Lower leg skin (tissue), 4 donors: ENCODE data around the gene PRKCQ. TPM values are rescaled to one million over a fixed set of nuclear protein-coding genes. Genes with fewer than 3 reads are reported as not detected.

Source experiments
- DNase-seq, 2 donors: peaks; one replicate each; pipeline ENCODE4 v3.0.0-alpha.2; 2019; ENCODE audit warnings: low spot score in 2 of 2
- H3K4me3 ChIP-seq: fragments of 200-600 bp; sonication (generic); 2 replicates; pipeline ENCODE4 v1.5.1; 2017; ENCODE audit warnings: mild to moderate bottlenecking, low read depth; ENCODE audit not compliant: poor library complexity, severe bottlenecking
- CTCF ChIP-seq, 3 donors: fragments of 450-650 bp; IDR thresholded peaks; one replicate each; pipeline ENCODE4 v1.5.1; 2016; ENCODE audit warnings: antibody characterized with exemption in 3 of 3, mild to moderate bottlenecking in 3 of 3, moderate library complexity in 2 of 3
- POLR2A ChIP-seq, 2 donors: fragments of 450-650 bp; IDR thresholded peaks; one replicate each; pipeline ENCODE4 v1.6.1; 2016 to 2017; ENCODE audit warnings: antibody characterized with exemption in 2 of 2, mild to moderate bottlenecking in 1 of 2, moderate library complexity in 1 of 2
- WGBS, 2 donors: methylation state at CpG; one replicate each; pipeline ENCODE4 v1.1.5; 2018; 5-methylcytosine and 5-hydroxymethylcytosine counted together
- intact Hi-C: fragments of 100-400 bp; cut with DNase I; formaldehyde crosslinking; loops from one replicate; pipeline ENCODE4 v1.15.0; 2023; ENCODE audit warnings: low total_unique reads
- total RNA-seq, 4 donors: library from RNA; depleted of rRNA; stranded (reverse); fragments of >200 nt; gene quantifications; one replicate each; pipeline ENCODE4 v1.1.0, GENCODE V29; 2016

Gene PRKCQ
- total RNA-seq, 4 donors from 2014 or later = 0.06 to 0.17 TPM; not detected in 2

DNA sequence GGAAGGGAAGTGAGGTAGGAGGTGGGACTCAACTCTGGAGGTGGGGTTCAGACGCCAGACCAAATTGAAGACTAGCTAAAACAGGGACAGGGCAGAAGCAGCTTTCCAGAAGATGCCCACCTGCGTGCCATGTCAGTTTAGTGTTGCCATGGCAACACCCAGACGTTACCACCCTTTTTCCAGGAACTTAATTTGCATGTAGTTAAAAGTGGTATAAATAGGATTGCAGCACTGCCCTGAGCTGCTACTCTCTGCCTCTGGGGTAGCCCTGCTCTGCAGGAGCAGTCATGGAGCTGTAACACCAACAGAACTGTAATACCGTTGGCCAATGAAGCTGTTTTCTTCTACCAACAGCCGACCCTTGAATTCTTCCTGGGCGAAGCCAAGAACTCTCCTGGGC is 93.8 kb downstream of the PRKCQ start:
- intact Hi-C loops = no loop called here
- DNase-seq = no peak
- H3K4me3 ChIP-seq = no peak overlapping the region
- WGBS, 2 donors = 69 to 84% methylated on average over 6 of the region's 6 CpGs
- no peak for TF ChIP-seq CTCF (IDR thresholded peaks at IDR 0.05)
- no peak for TF ChIP-seq POLR2A (IDR thresholded peaks at IDR 0.05)

DNA sequence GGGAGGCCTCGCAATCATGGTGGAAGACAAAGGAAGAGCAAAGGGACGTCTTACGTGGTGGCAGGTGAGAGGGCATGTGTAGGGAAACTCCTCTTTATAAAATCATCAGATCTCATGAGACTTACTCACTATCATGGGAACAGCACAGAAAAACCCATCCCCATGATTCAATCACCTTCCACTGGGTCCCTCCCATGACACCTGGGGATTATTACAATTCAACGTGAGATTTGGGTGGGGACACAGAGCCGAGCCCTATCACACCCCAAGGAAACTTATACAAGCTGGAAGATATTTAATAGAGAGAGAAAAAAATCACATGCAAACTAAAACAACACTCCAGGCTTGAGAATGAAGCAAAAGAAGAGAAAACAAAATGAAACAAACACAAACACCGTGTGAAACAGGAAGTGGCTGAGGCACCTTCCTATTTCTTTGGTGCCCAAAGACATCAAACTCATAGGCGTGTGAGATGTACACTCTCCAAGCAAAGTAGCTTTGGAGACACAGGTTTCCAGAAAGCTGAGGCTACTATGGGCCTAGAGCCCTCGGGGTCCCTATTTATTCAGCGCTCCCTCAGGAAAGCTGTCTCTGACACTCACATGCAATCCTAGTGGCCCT is 97.2 kb downstream of the PRKCQ start:
- H3K4me3 ChIP-seq = no peak overlapping the region
- WGBS, 2 donors = 88 to 90% methylated on average over 9 of the region's 9 CpGs
- intact Hi-C loops = no loop called here
- TF ChIP-seq CTCF (IDR thresholded peaks at IDR 0.05) (no peak), POLR2A (IDR thresholded peaks at IDR 0.05) (no peak)
- DNase-seq = no peak

GRCh38 chr10:6478722-6479121 is 101.4 kb downstream of the PRKCQ start:
- DNase-seq = no peak
- H3K4me3 ChIP-seq = no peak overlapping the region
- intact Hi-C loops = no loop called here
- WGBS, 2 donors = 93% methylated on average over 8 of the region's 8 CpGs
- no peak for TF ChIP-seq POLR2A (IDR thresholded peaks at IDR 0.05)

- TF ChIP-seq CTCF (IDR thresholded peaks at IDR 0.05) = no peak
- TF ChIP-seq POLR2A (IDR thresholded peaks at IDR 0.05) = no peak
- intact Hi-C loops = no loop called here
- WGBS, 2 donors = 77 to 88% methylated on average over 2 of the region's 2 CpGs
- H3K4me3 ChIP-seq = no peak overlapping the region
- DNase-seq = no peak
Observed at GRCh38 chr10:6476989-6477388, 103.1 kb downstream of the PRKCQ start.

DNA sequence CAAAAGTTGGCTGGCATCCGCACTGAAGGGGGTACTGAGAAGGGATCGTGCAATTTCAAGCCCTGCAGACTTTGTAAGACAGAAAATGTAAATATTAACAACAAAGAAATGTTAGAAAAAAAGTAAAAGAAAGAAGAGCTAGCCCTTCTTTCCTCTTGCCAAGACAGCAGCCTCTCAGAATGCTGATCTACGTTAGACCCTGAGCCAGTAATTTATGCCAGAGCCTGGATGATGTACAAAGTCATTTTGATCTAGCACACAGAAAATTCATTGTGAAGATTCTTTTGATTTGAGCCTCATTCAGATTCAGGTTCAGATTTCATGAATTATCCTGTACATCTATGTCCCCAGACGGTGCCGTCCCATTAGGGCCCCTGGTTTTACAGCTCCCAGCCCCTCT is 105.2 kb downstream of the PRKCQ start:
- intact Hi-C loops = no loop called here
- 57 to 66% methylated on average over 5 of the region's 5 CpGs for WGBS, 2 donors
- no peak for DNase-seq
- TF ChIP-seq CTCF (IDR thresholded peaks at IDR 0.05) (no peak), POLR2A (IDR thresholded peaks at IDR 0.05) (no peak)
- no peak overlapping the region for H3K4me3 ChIP-seq

DNA sequence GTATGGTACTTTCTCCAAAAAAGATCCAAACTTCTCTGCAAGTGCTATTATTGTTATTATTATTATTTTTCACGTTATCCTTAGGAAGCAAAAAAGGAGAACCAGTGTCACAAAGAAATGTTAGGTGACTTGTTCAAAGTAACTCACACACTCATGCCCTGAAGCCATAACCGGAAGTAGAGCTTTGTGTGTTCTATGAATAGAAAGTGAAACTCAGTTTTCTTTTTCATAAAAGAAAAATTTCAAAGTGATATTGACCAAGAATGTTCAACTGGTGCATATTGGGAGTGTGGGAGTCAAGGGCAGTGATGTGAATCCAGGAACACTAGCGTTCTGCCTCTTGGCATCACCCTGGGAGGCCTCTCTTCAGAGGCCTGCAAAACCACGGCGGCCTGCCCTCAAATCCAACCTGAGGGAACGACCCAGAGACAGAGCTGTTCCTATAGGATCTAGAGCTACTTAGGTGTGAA is 106.1 kb downstream of the PRKCQ start:
- intact Hi-C loops = no loop called here
- no peak for DNase-seq
- 52 to 60% methylated on average over 6 of the region's 6 CpGs for WGBS, 2 donors
- no peak for TF ChIP-seq CTCF (IDR thresholded peaks at IDR 0.05)
- no peak for TF ChIP-seq POLR2A (IDR thresholded peaks at IDR 0.05)
- no peak overlapping the region for H3K4me3 ChIP-seq
